Natural killer cell treated with Interleukin-12 subunit alpha and Interleukin-12 subunit beta and Interleukin-15 and Interleukin-18, amount 100 ng/mL, for 72 hours (primary cell): ENCODE data around the gene SLC25A5. TPM values are rescaled to one million over a fixed set of nuclear protein-coding genes. Genes with fewer than 3 reads are reported as not detected.

Experiments used
- ATAC-seq, 2 donors: fragments of 150-1000 bp; cut with Tn5 transposase in 1 of 2; sonication (Bioruptor Pico), chemical (Tn5 transposase) in 1 of 2; 2 replicates each; pipeline ENCODE4 v1.10.0; 2021
- DNase-seq: peaks from one replicate; pipeline ENCODE4 v3.0.0; 2022; ENCODE audit warnings: low spot score
- H3K27ac Mint-ChIP-seq, 2 donors: 1 replicate in 1 of 2; 2 replicates in 1 of 2; pipeline ENCODE4 v1.8.0; 2022; ENCODE audit warnings: mixed read lengths in 2 of 2, mild to moderate bottlenecking in 1 of 2, moderate library complexity in 1 of 2
- H3K27me3 Mint-ChIP-seq, 2 donors: 1 replicate in 1 of 2; 2 replicates in 1 of 2; pipeline ENCODE4 v1.8.0; 2022; ENCODE audit warnings: mixed read lengths in 2 of 2
- H3K36me3 Mint-ChIP-seq: one replicate; pipeline ENCODE4 v1.8.0; 2022; ENCODE audit warnings: mixed read lengths
- H3K4me1 Mint-ChIP-seq, 2 donors: 1 replicate in 1 of 2; 2 replicates in 1 of 2; pipeline ENCODE4 v1.8.0; 2022; ENCODE audit warnings: low read depth in 2 of 2, mixed read lengths in 2 of 2, mild to moderate bottlenecking in 1 of 2
- H3K4me3 Mint-ChIP-seq: one replicate; pipeline ENCODE4 v1.8.0; 2022; ENCODE audit warnings: mixed read lengths
- H3K9me3 Mint-ChIP-seq: 2 replicates; pipeline ENCODE4 v1.8.0; 2022; ENCODE audit warnings: mixed read lengths
- total RNA-seq, 2 donors: library from RNA; stranded (reverse); gene quantifications; one replicate each; pipeline ENCODE4 v1.2.3, GENCODE V29; 2022

Gene SLC25A5
- total RNA-seq, 2 donors from 2014 or later: 352 to 473 TPM

- no peak for ATAC-seq
- Mint-ChIP-seq H3K27ac (no peak overlapping the region), H3K9me3 (no peaks in the 10 kb centered on the region)
These were observed 2.7 kb upstream of the SLC25A5 start for GRCh38 chrX:119465555-119465954.

GRCh38 chrX:119466970-119467369, 1.3 kb upstream of the SLC25A5 start:
- Mint-ChIP-seq H3K27me3 (peaks cover 0 to 4% of the 10 kb centered on the region in 2 donors), H3K27ac (no peak overlapping the region), H3K4me1 (peaks cover 5 to 16% of the 10 kb centered on the region in 2 donors), H3K9me3 (no peaks in the 10 kb centered on the region), H3K4me3 (no peak overlapping the region), H3K36me3 (peaks cover 10% of the 10 kb centered on the region)
- no peak for DNase-seq
- no peak for ATAC-seq

More at GRCh38 chrX:119465555-119465954, 2.7 kb upstream of the SLC25A5 start:
- Mint-ChIP-seq H3K4me3 (no peak overlapping the region), H3K4me1 (peaks cover 5 to 13% of the 10 kb centered on the region in 2 donors), H3K27me3 (peaks cover 0 to 4% of the 10 kb centered on the region in 2 donors), H3K36me3 (peaks cover 7% of the 10 kb centered on the region)
- DNase-seq: no peak

GRCh38 chrX:119467433-119467832, 811 bp upstream of the SLC25A5 start:
- peaks cover 0 to 4% of the 10 kb centered on the region in 2 donors for H3K27me3 Mint-ChIP-seq
- H3K4me1 Mint-ChIP-seq: peaks cover 5 to 16% of the 10 kb centered on the region in 2 donors
- no peak overlapping the region for H3K27ac Mint-ChIP-seq
- no peaks in the 10 kb centered on the region for H3K9me3 Mint-ChIP-seq
- DNase-seq (no peak), ATAC-seq (no peak)
- no peak overlapping the region for H3K4me3 Mint-ChIP-seq
- H3K36me3 Mint-ChIP-seq: peaks cover 10% of the 10 kb centered on the region

- ATAC-seq: peak; percentile 84 to 86
- DNase-seq: peak; percentile 90
- H3K4me3 Mint-ChIP-seq: peak overlapping the region; percentile 96
- no peaks in the 10 kb centered on the region for H3K9me3 Mint-ChIP-seq
- peak overlapping the region; percentile 90 to 91 for H3K27ac Mint-ChIP-seq
- H3K36me3 Mint-ChIP-seq: peaks cover 10% of the 10 kb centered on the region
- no peaks in the 10 kb centered on the region for H3K27me3 Mint-ChIP-seq
- peaks cover 5 to 16% of the 10 kb centered on the region in 2 donors for H3K4me1 Mint-ChIP-seq
These were observed 488 bp downstream of the SLC25A5 start for GRCh38 chrX:119468551-119469312.

- peaks cover 10% of the 10 kb centered on the region for H3K36me3 Mint-ChIP-seq
- H3K4me1 Mint-ChIP-seq: peaks cover 5 to 16% of the 10 kb centered on the region in 2 donors
- ATAC-seq: no peak
- no peak for DNase-seq
- H3K9me3 Mint-ChIP-seq: no peaks in the 10 kb centered on the region
- peak overlapping the region; percentile 66 to 90 for H3K27ac Mint-ChIP-seq
- no peaks in the 10 kb centered on the region for H3K27me3 Mint-ChIP-seq
- H3K4me3 Mint-ChIP-seq: peak overlapping the region; percentile 96
These were observed 1.0 kb downstream of the SLC25A5 start for GRCh38 chrX:119469313-119469635.

- Mint-ChIP-seq H3K36me3 (peaks cover 10% of the 10 kb centered on the region), H3K9me3 (no peaks in the 10 kb centered on the region), H3K27me3 (no peaks in the 10 kb centered on the region), H3K4me3 (no peak overlapping the region), H3K27ac (no peak overlapping the region), H3K4me1 (peaks cover 0 to 8% of the 10 kb centered on the region in 2 donors)
- ATAC-seq: no peak
- no peak for DNase-seq
These were observed 6.6 kb downstream of the SLC25A5 start for GRCh38 chrX:119474615-119475388.

GRCh38 chrX:119475389-119476101, 7.3 kb downstream of the SLC25A5 start:
- H3K4me3 Mint-ChIP-seq: no peak overlapping the region

GRCh38 chrX:119477812-119478232, 9.6 kb downstream of the SLC25A5 start:
- DNase-seq (no peak), ATAC-seq (no peak)
- Mint-ChIP-seq H3K27me3 (no peaks in the 10 kb centered on the region), H3K9me3 (no peaks in the 10 kb centered on the region), H3K36me3 (no peaks in the 10 kb centered on the region), H3K27ac (no peak overlapping the region), H3K4me3 (no peak overlapping the region), H3K4me1 (peaks cover 2 to 6% of the 10 kb centered on the region in 2 donors)

More at GRCh38 chrX:119475389-119476101, 7.3 kb downstream of the SLC25A5 start:
- no peak overlapping the region for H3K27ac Mint-ChIP-seq
- no peaks in the 10 kb centered on the region for H3K9me3 Mint-ChIP-seq
- peaks cover 0 to 3% of the 10 kb centered on the region in 2 donors for H3K4me1 Mint-ChIP-seq
- H3K36me3 Mint-ChIP-seq: peaks cover 4% of the 10 kb centered on the region
- DNase-seq: no peak
- H3K27me3 Mint-ChIP-seq: no peaks in the 10 kb centered on the region
- ATAC-seq: no peak

GRCh38 chrX:119478504-119478903, 10.3 kb downstream of the SLC25A5 start:
- H3K36me3 Mint-ChIP-seq: no peaks in the 10 kb centered on the region
- H3K9me3 Mint-ChIP-seq: no peaks in the 10 kb centered on the region
- no peak overlapping the region for H3K4me3 Mint-ChIP-seq
- peaks cover 6 to 9% of the 10 kb centered on the region in 2 donors for H3K4me1 Mint-ChIP-seq
- ATAC-seq (no peak), DNase-seq (no peak)
- H3K27me3 Mint-ChIP-seq: no peaks in the 10 kb centered on the region
- H3K27ac Mint-ChIP-seq: no peak overlapping the region

GRCh38 chrX:119479845-119480244, 11.6 kb downstream of the SLC25A5 start:
- Mint-ChIP-seq H3K4me1 (peaks cover 6 to 9% of the 10 kb centered on the region in 2 donors), H3K27me3 (peaks cover 0 to 3% of the 10 kb centered on the region in 2 donors), H3K27ac (no peak overlapping the region), H3K9me3 (no peaks in the 10 kb centered on the region), H3K36me3 (no peaks in the 10 kb centered on the region), H3K4me3 (no peak overlapping the region)
- ATAC-seq (no peak), DNase-seq (no peak)

GRCh38 chrX:119481323-119481801, 13.1 kb downstream of the SLC25A5 start:
- H3K27ac Mint-ChIP-seq: no peak overlapping the region

GRCh38 chrX:119482041-119482440, 13.8 kb downstream of the SLC25A5 start:
- DNase-seq: no peak
- peak overlapping the region; percentile 74 for H3K4me3 Mint-ChIP-seq
- H3K4me1 Mint-ChIP-seq: peaks cover 6 to 9% of the 10 kb centered on the region in 2 donors
- H3K9me3 Mint-ChIP-seq: no peaks in the 10 kb centered on the region
- H3K36me3 Mint-ChIP-seq: no peaks in the 10 kb centered on the region
- peak; percentile 2 to 24 for ATAC-seq
- H3K27ac Mint-ChIP-seq: no peak overlapping the region
- peaks cover 0 to 7% of the 10 kb centered on the region in 2 donors for H3K27me3 Mint-ChIP-seq

More at GRCh38 chrX:119481323-119481801, 13.1 kb downstream of the SLC25A5 start:
- H3K9me3 Mint-ChIP-seq: no peaks in the 10 kb centered on the region
- H3K4me3 Mint-ChIP-seq: no peak overlapping the region
- peaks cover 0 to 7% of the 10 kb centered on the region in 2 donors for H3K27me3 Mint-ChIP-seq
- H3K4me1 Mint-ChIP-seq: peaks cover 6 to 9% of the 10 kb centered on the region in 2 donors
- H3K36me3 Mint-ChIP-seq: no peaks in the 10 kb centered on the region
- ATAC-seq (no peak), DNase-seq (no peak)
